Measurements from ENCODE around the gene LAMB1. TPM values are rescaled to one million over a fixed set of nuclear protein-coding genes. Genes with fewer than 3 reads are reported as not detected.
A peak's percentile ranks its signal among the peaks of the same experiment; 100 is the strongest.

Gene LAMB1
- total RNA-seq, 4 donors from 2014 or later = 22.5 to 101 (median 32.5) TPM

DNA sequence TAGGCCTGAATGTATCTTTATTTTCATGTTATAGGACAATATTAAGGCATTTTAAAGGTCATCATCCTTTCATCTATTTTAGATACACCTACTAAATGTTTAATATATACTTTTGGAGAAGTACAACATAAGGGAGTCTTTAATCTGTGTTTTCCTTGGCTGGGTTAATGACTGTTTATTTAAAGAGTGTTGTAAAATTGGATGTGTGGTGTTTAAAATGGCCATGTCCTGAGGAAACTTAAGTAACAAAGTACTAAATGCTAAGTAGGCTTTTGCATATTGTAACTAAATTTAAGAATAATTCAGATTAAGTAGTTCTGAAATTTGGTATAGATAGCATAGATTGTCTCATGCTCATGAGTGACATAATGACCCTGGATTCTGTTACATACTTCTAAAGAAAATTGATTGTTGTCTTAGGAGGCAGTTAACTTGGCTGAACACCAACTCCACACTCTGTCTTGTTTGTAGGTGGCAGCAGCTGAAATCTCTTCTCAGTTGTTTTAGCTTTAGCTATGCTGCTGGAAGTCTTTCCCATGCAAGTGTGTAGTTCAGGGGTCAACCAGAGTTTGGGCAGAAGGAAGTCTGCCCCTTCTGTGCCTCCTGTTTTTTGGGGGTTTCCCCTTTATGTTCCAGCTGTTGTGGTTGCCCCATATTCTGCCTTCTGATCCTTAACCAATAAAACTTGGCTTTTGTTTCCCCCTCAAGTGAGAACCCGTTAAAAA is 82.8 kb downstream of the LAMB1 start:
- Histone ChIP-seq H3K9me3 (no peaks in the 10 kb centered on the region), H3K27ac (peak overlapping the region in 3 of 4 donors; percentile 11 to 34 (median 30)), H3K4me1 (peaks cover 0 to 13% (median 3%) of the 10 kb centered on the region in 3 donors), H3K4me3 (no peak overlapping the region), H3K27me3 (no peaks in the 10 kb centered on the region), H3K36me3 (peaks cover 0 to 100% (median 28%) of the 10 kb centered on the region in 3 donors)
- no peak for DNase-seq
- 5 to 10% methylated on average over 1 of the region's 1 CpG for WGBS, 2 donors
- TF ChIP-seq, protein P1, sequence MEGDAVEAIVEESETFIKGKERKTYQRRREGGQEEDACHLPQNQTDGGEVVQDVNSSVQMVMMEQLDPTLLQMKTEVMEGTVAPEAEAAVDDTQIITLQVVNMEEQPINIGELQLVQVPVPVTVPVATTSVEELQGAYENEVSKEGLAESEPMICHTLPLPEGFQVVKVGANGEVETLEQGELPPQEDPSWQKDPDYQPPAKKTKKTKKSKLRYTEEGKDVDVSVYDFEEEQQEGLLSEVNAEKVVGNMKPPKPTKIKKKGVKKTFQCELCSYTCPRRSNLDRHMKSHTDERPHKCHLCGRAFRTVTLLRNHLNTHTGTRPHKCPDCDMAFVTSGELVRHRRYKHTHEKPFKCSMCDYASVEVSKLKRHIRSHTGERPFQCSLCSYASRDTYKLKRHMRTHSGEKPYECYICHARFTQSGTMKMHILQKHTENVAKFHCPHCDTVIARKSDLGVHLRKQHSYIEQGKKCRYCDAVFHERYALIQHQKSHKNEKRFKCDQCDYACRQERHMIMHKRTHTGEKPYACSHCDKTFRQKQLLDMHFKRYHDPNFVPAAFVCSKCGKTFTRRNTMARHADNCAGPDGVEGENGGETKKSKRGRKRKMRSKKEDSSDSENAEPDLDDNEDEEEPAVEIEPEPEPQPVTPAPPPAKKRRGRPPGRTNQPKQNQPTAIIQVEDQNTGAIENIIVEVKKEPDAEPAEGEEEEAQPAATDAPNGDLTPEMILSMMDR (IDR thresholded peaks at IDR 0.05) = no peak
- no peak for TF ChIP-seq POLR2A (IDR thresholded peaks at IDR 0.05)
- intact Hi-C loops (cut with DNase I) = no loop called here

DNA sequence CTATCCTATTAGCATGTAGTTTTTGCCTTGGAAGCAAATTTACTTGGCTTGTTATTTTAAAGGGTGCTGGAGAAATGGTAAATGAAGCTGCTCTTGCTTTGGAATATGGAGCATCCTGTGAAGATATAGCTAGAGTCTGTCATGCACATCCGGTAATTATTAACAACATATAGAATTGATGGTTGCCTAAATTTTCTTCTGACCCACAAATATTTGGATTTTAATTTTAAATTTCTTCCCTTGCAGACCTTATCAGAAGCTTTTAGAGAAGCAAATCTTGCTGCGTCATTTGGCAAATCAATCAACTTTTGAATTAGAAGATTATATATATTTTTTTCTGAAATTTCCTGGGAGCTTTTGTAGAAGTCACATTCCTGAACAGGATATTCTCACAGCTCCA is 84.0 kb downstream of the LAMB1 start:
- Histone ChIP-seq H3K9me3 (no peaks in the 10 kb centered on the region), H3K27ac (no peak overlapping the region), H3K4me3 (no peak overlapping the region), H3K4me1 (peaks cover 0 to 13% (median 0%) of the 10 kb centered on the region in 3 donors), H3K36me3 (peaks cover 0 to 94% (median 22%) of the 10 kb centered on the region in 3 donors), H3K27me3 (no peaks in the 10 kb centered on the region)
- TF ChIP-seq, protein P1 (IDR thresholded peaks at IDR 0.05) = no peak
- TF ChIP-seq POLR2A (IDR thresholded peaks at IDR 0.05) = no peak
- intact Hi-C loops (cut with DNase I) = no loop called here
- WGBS, 2 donors = 93 to 98% methylated on average over 2 of the region's 2 CpGs
- DNase-seq = no peak

DNA sequence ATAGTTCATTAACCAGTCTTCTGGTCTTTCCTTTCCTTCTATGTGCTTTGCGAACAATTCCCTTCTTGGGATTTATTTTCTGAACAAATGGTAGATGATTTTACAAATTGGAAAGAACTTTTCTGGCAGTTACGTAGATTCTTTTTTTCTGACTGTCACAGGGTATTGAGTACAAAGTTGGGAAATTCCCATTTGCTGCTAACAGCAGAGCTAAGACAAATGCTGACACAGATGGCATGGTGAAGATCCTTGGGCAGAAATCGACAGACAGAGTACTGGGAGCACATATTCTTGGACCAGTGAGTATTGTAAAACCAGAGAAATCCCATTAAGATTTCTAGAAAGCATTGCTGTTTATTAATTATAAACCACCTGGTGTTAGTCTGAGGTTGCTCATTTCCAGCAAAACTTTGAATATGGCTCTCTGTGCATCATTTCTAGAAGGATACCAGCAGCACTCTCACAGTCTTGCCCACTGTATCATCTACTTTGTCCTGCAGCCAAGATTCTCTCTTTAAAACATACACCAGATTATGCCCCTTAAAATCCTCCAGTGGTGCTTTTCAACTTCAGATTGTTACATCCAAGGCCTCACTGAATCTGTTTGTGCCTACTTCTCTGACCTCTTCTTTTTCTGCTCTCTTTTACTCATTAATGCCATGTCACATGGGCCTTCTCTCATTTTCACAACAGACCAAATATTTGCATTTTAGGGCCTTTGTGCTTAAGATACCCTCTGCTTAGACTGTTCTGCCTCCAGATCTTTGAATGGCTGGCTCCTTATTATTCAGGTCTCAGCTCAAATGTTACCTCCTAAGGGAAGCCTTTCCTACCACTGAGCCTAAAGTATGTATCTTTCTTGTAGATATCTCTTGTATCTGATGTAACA is 85.0 kb downstream of the LAMB1 start:
- 72 to 84% methylated on average over 3 of the region's 3 CpGs for WGBS, 2 donors

DNA sequence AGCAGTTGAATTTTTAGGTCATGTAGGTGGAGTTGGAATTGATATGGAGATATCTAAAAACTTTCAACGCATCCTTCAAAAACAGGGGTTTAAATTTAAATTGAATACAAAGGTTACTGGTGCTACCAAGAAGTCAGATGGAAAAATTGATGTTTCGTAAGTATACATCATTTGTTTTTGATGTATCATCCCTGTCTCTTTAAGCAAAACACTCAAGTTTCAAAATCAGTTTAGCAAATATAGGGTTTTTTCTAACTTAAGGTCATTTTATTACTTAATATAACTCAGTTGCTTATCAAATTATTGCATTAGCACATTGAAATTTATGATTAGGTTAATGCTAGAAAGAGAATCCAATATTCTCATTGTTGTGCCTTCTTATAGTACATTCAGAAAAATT is 87.4 kb downstream of the LAMB1 start:
- H3K27ac ChIP-seq = no peak overlapping the region
- no peaks in the 10 kb centered on the region for H3K9me3 ChIP-seq
- WGBS, 2 donors = 92 to 95% methylated on average over 2 of the region's 2 CpGs
- peaks cover 0 to 7% (median 0%) of the 10 kb centered on the region in 3 donors for H3K4me1 ChIP-seq
- no peaks in the 10 kb centered on the region for H3K27me3 ChIP-seq
- peaks cover 0 to 80% (median 19%) of the 10 kb centered on the region in 3 donors for H3K36me3 ChIP-seq
- TF ChIP-seq, protein P1 (IDR thresholded peaks at IDR 0.05) = no peak
- no peak for TF ChIP-seq POLR2A (IDR thresholded peaks at IDR 0.05)
- no peak for DNase-seq
- H3K4me3 ChIP-seq = no peak overlapping the region
- intact Hi-C loops (cut with DNase I) = no loop called here

More for the DNA sequence above, 85.0 kb downstream of the LAMB1 start:
- no peak overlapping the region for H3K4me3 ChIP-seq
- no peaks in the 10 kb centered on the region for H3K27me3 ChIP-seq
- peaks cover 0 to 85% (median 19%) of the 10 kb centered on the region in 3 donors for H3K36me3 ChIP-seq
- TF ChIP-seq, protein P1 (IDR thresholded peaks at IDR 0.05) = no peak
- no peak for TF ChIP-seq POLR2A (IDR thresholded peaks at IDR 0.05)
- peaks cover 0 to 13% (median 0%) of the 10 kb centered on the region in 3 donors for H3K4me1 ChIP-seq
- no peaks in the 10 kb centered on the region for H3K9me3 ChIP-seq
- intact Hi-C loops (cut with DNase I) = no loop called here
- H3K27ac ChIP-seq = no peak overlapping the region
- no peak for DNase-seq

DNA sequence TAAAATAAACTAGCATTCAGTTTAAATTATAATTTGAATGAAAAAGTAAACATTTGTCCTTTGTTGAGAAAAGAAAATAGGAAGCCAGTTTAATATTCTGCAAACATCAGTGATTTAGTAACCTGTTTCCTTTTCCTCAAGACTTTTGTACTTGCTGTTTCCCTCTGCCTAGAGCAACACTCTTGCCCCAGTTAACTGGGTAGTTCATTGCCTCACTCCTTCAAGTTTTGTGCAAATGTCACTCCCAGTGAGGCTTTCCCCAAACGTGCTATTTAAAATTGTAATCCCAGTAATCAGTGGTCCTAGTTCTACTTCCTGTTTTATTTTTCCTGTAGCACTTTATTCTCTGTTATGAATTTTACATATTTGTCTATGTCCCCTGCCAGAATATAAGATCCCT is 88.1 kb downstream of the LAMB1 start:
- Histone ChIP-seq H3K27ac (no peak overlapping the region), H3K4me3 (no peak overlapping the region), H3K27me3 (no peaks in the 10 kb centered on the region), H3K9me3 (no peaks in the 10 kb centered on the region), H3K4me1 (peaks cover 0 to under 1% (median 0%) of the 10 kb centered on the region in 3 donors), H3K36me3 (peaks cover 0 to 80% (median 19%) of the 10 kb centered on the region in 3 donors)
- WGBS, 2 donors = 23 to 24% methylated on average over 1 of the region's 1 CpG
- TF ChIP-seq, protein P1 (IDR thresholded peaks at IDR 0.05) = no peak
- no peak for TF ChIP-seq POLR2A (IDR thresholded peaks at IDR 0.05)
- intact Hi-C loops (cut with DNase I) = no loop called here
- no peak for DNase-seq

Data from esophagus squamous epithelium (tissue), 5 donors.